Activated CD4-positive, alpha-beta T cell treated with anti-CD3 and anti-CD28 coated beads, Interleukin-2, amount 50 U/mL, for 16 hours (primary cell): Measurements from ENCODE around the gene BTBD9.
"Not testable (repeated sequence)": the region's sequence is repeated elsewhere in the genome, so short reads cannot be mapped to it uniquely, and the experiment has no call there.

Experiments used
- DNase-seq: peaks from one replicate; pipeline ENCODE4 v3.0.0-alpha.2; 2020

The BTBD9 gene

DNA sequence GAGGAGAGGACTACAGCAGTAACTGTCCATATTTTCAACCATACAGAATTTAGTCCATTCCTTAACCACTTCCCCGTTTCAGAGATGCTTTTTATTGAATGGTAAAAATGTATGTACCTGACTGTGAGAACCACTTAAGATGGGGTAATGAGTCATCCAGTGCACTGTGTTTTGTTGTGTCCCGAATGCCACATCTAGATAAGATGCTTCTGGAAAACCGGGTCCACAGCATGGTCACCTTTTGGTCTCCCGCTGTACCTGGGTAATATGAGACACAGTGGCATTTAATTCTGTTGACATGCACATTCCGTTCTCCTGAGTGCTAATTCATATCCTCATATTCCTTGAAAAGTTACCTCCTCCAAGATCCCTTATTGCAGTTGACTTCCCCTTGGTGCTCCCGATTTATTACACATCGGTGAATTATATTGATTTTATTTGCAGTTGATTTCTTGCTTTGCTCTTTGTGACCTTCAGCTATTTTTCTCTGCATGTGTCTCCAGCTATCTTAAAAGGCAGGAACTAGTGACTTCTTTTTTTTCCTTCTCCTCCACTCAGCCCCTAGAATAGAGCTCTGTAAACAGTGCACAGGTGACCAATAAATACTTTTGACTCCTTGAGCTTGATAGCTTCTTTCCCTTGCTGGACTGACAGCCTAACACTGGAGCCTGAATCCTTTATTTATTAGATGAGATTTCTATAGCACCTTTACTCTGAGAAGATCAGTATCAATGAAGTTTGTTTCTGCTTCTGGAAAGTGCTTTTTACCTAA is 505.6 kb downstream of the BTBD9 start:
- no peak for DNase-seq

DNA sequence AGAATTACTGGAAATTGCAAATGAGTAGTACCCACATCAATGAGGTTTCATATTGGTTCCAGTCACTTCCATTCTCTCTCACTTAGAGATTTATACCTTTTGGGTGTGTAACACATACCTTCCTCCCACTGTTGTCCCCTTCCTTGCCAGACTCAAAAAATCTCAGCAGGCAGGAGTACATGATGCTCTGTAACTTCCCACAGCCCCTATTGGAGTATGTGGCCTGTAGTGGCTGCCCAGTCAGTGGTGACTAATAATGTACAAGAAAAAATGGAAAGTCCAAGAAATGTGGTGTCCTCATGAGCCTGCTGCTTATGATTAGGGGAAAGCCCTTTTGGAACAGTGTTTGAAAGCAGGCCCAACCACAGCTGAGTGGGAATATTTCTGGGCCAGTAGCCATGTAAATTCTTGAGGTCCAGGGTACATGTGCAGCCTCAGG is 508.2 kb downstream of the BTBD9 start:
- peak; percentile 45 for DNase-seq

DNA sequence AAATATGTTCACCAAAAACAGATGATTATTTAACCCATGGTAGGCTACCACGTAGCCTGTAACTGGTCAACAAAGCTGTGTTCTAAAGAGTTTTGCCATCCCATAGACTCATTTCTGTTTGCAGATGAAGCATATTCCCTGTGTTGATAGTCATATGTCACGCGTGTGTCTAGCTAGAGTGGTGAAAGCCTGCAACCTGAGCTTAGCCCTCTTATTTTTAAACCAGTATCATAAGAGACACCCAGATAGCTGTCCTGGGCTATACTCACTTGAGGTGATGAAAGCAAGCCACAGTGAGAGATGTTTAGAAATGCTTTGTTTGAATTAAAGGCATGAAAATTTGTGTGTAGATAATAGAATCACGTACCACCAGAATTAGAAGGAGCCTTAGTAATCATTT is 512.4 kb downstream of the BTBD9 start:
- no peak for DNase-seq

DNA sequence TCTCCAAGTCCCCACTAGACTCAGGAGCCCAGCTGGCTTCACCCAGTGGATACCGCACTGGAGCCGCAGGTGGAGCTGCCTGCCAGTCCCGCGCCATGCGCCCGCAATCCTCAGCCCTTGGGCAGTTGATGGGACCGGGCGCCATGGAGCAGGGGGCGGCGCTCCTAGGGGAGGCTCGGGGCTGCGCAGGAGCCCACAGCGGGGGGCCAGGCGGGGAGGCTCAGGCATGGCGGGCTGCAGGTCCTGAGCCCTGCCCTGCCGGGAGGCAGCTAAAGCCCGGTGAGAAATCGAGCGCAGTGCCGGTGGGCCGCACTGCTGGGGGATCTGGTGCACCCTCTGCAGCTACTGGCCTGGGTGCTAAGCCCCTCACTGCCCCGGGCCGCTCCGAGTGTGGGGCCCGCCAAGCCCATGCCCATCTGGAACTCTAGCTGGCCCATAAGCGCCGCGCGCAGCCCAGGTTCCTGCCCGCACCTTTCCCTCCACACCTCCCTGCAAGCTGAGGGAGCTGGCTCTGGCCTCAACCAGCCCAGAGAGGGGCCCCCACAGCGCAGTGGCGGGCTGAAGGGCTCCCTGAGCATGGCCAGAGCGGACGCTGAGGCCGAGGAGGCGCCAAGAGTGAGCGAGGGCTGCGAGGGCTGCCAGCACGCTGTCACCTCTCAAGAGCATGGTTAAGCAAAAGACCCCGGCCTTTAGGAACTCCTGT is 515.4 kb downstream of the BTBD9 start:
- DNase-seq = not testable (repeated sequence)

DNA sequence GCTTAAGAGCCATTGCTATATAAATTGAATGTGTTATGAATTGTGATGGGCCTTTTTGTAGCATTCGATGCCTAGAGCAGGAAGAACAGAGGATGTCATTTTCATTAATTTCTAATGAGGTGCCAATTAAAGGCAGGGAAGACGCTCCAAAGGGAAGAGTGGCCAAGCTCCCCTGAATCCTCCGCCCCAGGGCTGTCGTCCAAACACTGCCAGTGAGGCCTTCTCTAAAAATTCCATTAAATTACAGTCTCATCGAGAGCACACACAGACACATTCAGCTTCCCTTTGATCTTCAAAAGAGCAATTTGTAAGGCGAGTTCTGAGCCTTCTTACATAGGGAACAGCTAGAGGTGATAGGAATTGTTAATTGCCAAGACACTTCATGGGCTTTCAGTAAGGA is 520.2 kb downstream of the BTBD9 start:
- no peak for DNase-seq

DNA sequence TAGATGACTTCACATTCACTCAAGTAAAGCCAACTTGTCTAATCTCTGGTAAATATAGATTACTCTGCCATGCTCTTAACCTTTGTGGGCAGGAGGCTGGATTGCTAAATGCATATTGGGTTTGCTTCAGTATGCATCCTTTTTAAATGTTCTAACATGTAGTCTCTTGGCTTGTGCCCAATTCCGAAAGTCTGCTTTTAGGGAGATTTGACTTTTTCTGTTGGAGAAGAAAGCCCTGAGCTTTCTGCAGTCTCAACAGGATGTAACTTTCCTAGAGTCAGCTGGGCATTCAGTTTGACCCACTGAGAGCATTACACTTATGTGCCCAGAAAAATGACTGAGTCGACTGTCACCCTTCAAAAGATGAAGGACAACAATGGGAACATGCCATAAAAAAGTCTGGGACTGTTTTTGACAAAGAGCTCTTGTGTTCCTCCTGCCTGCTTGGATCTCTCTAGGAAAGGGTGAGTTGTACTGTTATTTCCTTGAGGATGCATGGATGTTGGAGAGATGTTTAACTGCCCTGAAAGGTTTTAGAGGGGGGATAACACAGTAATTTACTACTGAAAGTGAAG is 520.9 kb downstream of the BTBD9 start:
- no peak for DNase-seq
